ENCODE data around the gene CCDC201.
"Not testable (repeated sequence)": the region's sequence is repeated elsewhere in the genome, so short reads cannot be mapped to it uniquely, and the experiment has no call there.

The CCDC201 gene

GRCh38 chr7:45846536-45846935, 26.3 kb downstream of the CCDC201 start:
- H3K4me1 ChIP-seq (ENCODE audit: control insufficient read depth, insufficient read depth, low read length, unreplicated experiment); H3K27me3 ChIP-seq (ENCODE audit: insufficient read depth, low read length); H2AFZ ChIP-seq (ENCODE audit: low read length, unreplicated experiment); H3K36me3 ChIP-seq (ENCODE audit: insufficient read depth, low read length); H3K79me2 ChIP-seq (ENCODE audit: control insufficient read depth, insufficient read depth, low read length, unreplicated experiment); H3K4me3 ChIP-seq (ENCODE audit: low read depth, low read length); H3K27ac ChIP-seq (ENCODE audit: low read depth, low read length): not testable (repeated sequence)

DNA sequence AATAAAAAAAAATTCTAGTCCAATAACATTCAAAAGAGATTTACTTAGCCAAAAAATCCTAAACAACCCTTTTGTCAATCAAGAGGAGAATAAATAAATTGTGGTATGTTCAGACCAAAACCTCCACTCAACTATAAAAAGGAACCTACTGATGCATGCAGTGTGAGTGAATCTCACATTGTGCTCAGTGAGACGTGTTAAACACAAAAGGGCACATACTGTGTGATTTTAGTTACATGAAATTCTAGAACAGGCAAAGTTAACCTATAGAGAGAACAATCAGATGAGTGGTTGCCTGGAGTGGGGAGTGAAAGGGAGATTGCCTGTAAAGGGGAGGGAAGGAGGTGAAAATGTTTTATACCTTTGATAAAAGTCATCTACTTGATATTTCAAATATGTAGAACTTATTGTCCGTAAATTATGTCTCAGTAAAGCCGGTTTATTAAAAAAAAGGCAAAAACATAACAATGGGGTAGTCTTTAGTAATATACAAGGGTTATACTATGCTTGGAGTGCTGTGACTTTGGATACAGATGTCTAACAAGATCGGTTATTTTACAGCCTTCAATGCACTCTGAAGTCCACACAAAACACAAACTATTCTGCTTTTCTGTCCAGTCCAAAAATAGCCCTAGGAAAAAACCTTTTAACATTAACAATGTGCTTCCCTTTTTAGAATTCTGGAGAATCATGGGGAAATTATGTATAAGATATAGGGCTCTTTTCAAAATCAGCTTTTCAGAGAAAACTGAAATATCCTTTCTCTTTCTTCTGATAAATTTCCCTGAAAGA, 30.8 kb downstream of the CCDC201 start:
- H3K4me3 ChIP-seq (ENCODE audit: low read depth, low read length); H3K27me3 ChIP-seq (ENCODE audit: insufficient read depth, low read length); H2AFZ ChIP-seq (ENCODE audit: low read length, unreplicated experiment); H3K79me2 ChIP-seq (ENCODE audit: control insufficient read depth, insufficient read depth, low read length, unreplicated experiment); H3K36me3 ChIP-seq (ENCODE audit: insufficient read depth, low read length); H3K4me1 ChIP-seq (ENCODE audit: control insufficient read depth, insufficient read depth, low read length, unreplicated experiment); H3K27ac ChIP-seq (ENCODE audit: low read depth, low read length): not testable (repeated sequence)

DNA sequence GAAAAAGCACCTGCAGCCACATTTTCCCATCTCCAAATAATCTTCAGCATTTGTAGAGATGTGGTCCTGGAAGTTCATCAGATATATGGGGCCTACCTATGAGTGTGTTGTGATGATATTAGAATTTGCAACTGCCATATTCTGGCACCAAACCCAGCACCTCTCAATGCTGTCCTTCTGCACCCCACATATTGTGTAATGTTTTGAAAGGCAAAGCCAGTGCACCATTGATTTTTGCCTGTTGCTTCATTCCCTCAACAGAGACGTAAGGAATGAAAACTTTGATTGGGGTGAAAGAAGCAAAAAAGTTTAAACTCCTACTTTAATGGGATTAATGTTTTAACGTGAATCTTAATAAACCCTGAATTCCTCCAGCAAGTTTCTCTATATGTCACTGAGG, 34.0 kb downstream of the CCDC201 start:
- H3K4me1 ChIP-seq (ENCODE audit: control insufficient read depth, insufficient read depth, low read length, unreplicated experiment); H3K27me3 ChIP-seq (ENCODE audit: insufficient read depth, low read length); H3K79me2 ChIP-seq (ENCODE audit: control insufficient read depth, insufficient read depth, low read length, unreplicated experiment); H3K36me3 ChIP-seq (ENCODE audit: insufficient read depth, low read length); H3K27ac ChIP-seq (ENCODE audit: low read depth, low read length); H2AFZ ChIP-seq (ENCODE audit: low read length, unreplicated experiment); H3K4me3 ChIP-seq (ENCODE audit: low read depth, low read length): not testable (repeated sequence)

DNA sequence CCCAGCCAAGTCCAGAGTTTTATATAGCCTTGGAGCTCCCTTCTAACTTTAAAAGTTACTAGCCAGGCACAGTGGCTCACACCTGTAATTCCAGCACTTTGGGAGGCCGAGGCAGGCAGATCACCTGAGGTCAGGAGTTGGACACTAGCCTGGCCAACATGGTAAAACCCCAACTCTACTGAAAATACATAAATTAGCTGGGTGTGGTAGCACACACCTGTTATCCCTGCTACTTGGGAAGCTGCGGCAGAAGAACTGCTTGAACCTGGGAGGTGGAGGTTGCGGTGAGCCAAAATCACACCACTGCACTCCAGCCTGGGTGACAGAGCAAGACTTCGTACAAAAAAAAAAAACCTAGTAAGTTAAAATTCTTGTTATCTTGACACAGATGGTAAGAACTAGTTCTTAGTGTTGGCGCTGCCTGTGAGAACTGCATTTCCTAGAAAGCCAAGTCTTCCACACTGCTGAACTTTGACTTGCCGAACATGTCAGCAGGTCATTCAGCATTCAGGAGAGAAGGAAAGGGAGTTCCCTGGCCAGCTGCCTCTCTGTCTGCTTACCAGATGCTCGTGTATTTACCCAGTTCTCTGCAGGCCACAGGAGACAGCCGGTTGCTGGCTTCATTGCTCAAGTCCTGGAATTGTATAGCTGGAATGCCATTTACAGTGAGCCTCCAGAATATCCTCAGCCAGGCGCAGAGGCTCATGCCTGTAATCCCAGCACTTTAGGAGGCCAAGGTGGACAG, 40.3 kb downstream of the CCDC201 start:
- not testable (repeated sequence) for H3K27me3 ChIP-seq (ENCODE audit: insufficient read depth, low read length); H3K4me1 ChIP-seq (ENCODE audit: control insufficient read depth, insufficient read depth, low read length, unreplicated experiment); H3K4me3 ChIP-seq (ENCODE audit: low read depth, low read length); H3K36me3 ChIP-seq (ENCODE audit: insufficient read depth, low read length); H3K79me2 ChIP-seq (ENCODE audit: control insufficient read depth, insufficient read depth, low read length, unreplicated experiment); H2AFZ ChIP-seq (ENCODE audit: low read length, unreplicated experiment); H3K27ac ChIP-seq (ENCODE audit: low read depth, low read length)

DNA sequence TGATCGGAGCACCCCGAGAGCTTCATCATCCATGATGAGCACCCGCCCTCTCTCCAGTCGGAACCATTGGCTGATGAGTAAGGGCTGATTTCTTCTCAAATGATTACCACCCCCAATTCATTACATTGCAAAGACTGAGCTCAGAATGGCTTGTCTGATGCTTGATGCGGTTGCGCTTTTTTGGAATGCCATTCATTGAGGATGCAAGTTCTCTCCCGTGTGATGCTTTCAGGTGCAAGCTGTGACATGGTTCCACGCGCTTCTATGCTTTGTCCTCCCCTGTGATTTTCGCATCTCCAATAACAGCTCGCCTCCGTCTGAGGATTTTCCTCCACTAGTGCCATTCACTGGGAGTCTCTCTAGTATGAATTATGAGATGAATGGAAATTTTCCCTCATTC, 43.0 kb downstream of the CCDC201 start:
- not testable (repeated sequence) for H3K27me3 ChIP-seq (ENCODE audit: insufficient read depth, low read length); H3K4me3 ChIP-seq (ENCODE audit: low read depth, low read length); H3K4me1 ChIP-seq (ENCODE audit: control insufficient read depth, insufficient read depth, low read length, unreplicated experiment); H2AFZ ChIP-seq (ENCODE audit: low read length, unreplicated experiment); H3K36me3 ChIP-seq (ENCODE audit: insufficient read depth, low read length); H3K79me2 ChIP-seq (ENCODE audit: control insufficient read depth, insufficient read depth, low read length, unreplicated experiment); H3K27ac ChIP-seq (ENCODE audit: low read depth, low read length)

- not testable (repeated sequence) for H3K79me2 ChIP-seq (ENCODE audit: control insufficient read depth, insufficient read depth, low read length, unreplicated experiment); H3K27me3 ChIP-seq (ENCODE audit: insufficient read depth, low read length); H3K27ac ChIP-seq (ENCODE audit: low read depth, low read length)
Observed at GRCh38 chr7:45827731-45828130, 45.2 kb downstream of the CCDC201 start.

DNA sequence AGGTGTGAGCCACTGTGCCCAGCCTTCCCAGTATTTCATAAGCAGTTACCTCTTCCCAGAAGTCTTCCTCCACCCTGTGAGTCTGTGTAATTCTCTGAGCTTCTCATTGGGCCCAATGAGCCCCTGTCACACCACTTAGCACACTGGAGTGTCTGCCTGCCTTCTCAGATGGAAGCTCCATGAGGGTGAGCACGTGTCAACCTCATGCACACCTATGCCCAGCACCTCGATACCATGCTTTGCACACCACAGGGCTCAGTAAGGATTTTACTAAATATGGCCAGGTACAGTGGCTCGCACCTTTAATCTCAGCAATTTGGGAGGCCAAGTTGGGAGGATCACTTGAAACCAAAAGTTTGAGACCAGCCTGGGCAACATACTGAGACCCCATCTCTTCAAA, 46.3 kb downstream of the CCDC201 start:
- not testable (repeated sequence) for H3K27me3 ChIP-seq (ENCODE audit: insufficient read depth, low read length); H2AFZ ChIP-seq (ENCODE audit: low read length, unreplicated experiment); H3K4me1 ChIP-seq (ENCODE audit: control insufficient read depth, insufficient read depth, low read length, unreplicated experiment); H3K79me2 ChIP-seq (ENCODE audit: control insufficient read depth, insufficient read depth, low read length, unreplicated experiment); H3K36me3 ChIP-seq (ENCODE audit: insufficient read depth, low read length); H3K27ac ChIP-seq (ENCODE audit: low read depth, low read length); H3K4me3 ChIP-seq (ENCODE audit: low read depth, low read length)

More at GRCh38 chr7:45827731-45828130, 45.2 kb downstream of the CCDC201 start:
- not testable (repeated sequence) for H3K36me3 ChIP-seq (ENCODE audit: insufficient read depth, low read length); H2AFZ ChIP-seq (ENCODE audit: low read length, unreplicated experiment); H3K4me3 ChIP-seq (ENCODE audit: low read depth, low read length); H3K4me1 ChIP-seq (ENCODE audit: control insufficient read depth, insufficient read depth, low read length, unreplicated experiment)

- H3K4me1 ChIP-seq (ENCODE audit: control insufficient read depth, insufficient read depth, low read length, unreplicated experiment); H3K36me3 ChIP-seq (ENCODE audit: insufficient read depth, low read length); H3K27ac ChIP-seq (ENCODE audit: low read depth, low read length); H2AFZ ChIP-seq (ENCODE audit: low read length, unreplicated experiment); H3K27me3 ChIP-seq (ENCODE audit: insufficient read depth, low read length); H3K4me3 ChIP-seq (ENCODE audit: low read depth, low read length); H3K79me2 ChIP-seq (ENCODE audit: control insufficient read depth, insufficient read depth, low read length, unreplicated experiment): not testable (repeated sequence)
Observed at GRCh38 chr7:45818763-45819162, 54.1 kb downstream of the CCDC201 start.

DNA sequence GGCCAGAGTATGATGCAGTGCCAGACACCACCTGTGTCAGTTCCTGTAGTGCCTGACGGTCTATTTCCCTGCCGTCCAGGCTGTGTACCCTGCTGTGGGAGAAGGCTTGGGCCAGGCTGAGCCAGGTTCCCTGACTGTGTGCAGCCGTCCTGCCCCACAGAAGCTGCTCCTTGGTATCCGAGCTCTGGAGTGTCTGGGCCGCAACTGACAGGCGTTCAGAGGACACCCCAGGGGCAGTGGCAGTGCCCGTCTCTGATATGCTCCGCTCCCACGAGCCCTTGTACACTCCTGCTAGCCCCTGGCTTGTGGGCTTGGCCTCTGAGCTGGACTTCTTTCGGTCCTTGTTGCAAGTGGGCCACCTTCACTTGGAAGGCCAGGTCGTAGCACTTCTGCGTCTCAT, 55.0 kb downstream of the CCDC201 start:
- H3K79me2 ChIP-seq (ENCODE audit: control insufficient read depth, insufficient read depth, low read length, unreplicated experiment); H3K27ac ChIP-seq (ENCODE audit: low read depth, low read length); H3K4me3 ChIP-seq (ENCODE audit: low read depth, low read length); H3K27me3 ChIP-seq (ENCODE audit: insufficient read depth, low read length); H3K36me3 ChIP-seq (ENCODE audit: insufficient read depth, low read length); H3K4me1 ChIP-seq (ENCODE audit: control insufficient read depth, insufficient read depth, low read length, unreplicated experiment); H2AFZ ChIP-seq (ENCODE audit: low read length, unreplicated experiment): not testable (repeated sequence)

DNA sequence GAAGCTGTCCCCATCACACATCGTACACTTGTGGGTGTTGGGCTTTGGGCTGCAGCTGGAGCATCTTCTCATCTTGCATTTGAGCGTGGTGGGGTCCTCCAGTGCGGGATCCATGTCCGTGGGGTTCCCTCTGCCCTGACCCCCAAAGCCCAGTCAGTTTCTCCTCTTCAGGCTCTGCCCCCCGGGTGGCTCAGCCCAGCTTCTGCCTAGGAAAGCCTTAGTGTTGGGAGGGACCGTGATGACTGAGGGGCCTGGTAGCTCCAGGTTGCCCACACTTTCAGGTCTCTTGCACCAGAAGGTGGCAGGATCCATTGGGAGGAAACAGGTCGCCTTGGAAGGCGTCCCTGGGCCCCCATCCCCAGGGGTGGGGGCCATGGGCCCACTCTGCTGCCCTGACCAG, 55.9 kb downstream of the CCDC201 start:
- not testable (repeated sequence) for H3K79me2 ChIP-seq (ENCODE audit: control insufficient read depth, insufficient read depth, low read length, unreplicated experiment); H3K4me1 ChIP-seq (ENCODE audit: control insufficient read depth, insufficient read depth, low read length, unreplicated experiment); H3K27me3 ChIP-seq (ENCODE audit: insufficient read depth, low read length); H2AFZ ChIP-seq (ENCODE audit: low read length, unreplicated experiment); H3K4me3 ChIP-seq (ENCODE audit: low read depth, low read length); H3K27ac ChIP-seq (ENCODE audit: low read depth, low read length); H3K36me3 ChIP-seq (ENCODE audit: insufficient read depth, low read length)
